ENCODE results near the gene GOLGA5. TPM values are rescaled to one million over a fixed set of nuclear protein-coding genes. Genes with fewer than 3 reads are reported as not detected.

Gene GOLGA5
- total and polyA plus RNA-seq, 2 of the 8 experiments (the other 6 are each of a cell fraction or from before 2014, with no cell fraction given) = 13.0 to 25.4 TPM

DNA sequence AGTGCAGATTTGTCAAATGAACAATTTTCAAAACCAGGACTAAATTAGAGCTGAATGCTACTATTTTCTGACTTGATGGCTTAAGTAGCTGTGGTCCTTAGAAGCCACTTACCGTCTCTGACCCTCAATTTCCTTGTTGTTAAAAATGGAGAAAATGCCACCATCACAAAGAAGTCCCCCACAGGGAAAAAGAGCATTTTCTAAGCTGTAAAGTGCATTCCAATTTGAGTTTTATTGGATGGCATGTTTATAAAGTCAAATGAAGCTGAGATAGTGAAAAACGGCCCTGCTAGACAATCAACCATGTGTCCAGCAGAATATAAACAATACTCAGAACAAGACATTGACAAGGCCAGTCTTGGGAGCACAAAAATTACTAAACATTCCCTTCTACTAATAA, 53.6 kb downstream of the GOLGA5 start:
- whole genome bisulfite sequencing, 2 experiments (ENCODE audit: extremely low coverage in 1 of 2, insufficient coverage in 1 of 2, insufficient read length in 1 of 2, insufficient replicate concordance in 2 of 2, low coverage in 1 of 2, low lambda C conversion rate in 2 of 2, missing lambda C conversion rate in 1 of 2) = 62% methylated on average over 2 of the region's 2 CpGs; no CpG with 5 or more reads in 1 of the 2 experiments
- POLR2A ChIA-PET (ENCODE audit: partially characterized antibody) = no interaction called here
- no peak overlapping the region for H3K27ac ChIP-seq (ENCODE audit: low read depth, low read length)

More for the DNA sequence above, 53.6 kb downstream of the GOLGA5 start:
- no peaks in the 10 kb centered on the region for H3K23me2 ChIP-seq (ENCODE audit: low read depth, low read length)
- DNase-seq (ENCODE audit: low read depth in 1 of 2, low spot score in 2 of 2) (no peak), FAIRE-seq (no peak)
- H3K27me3 ChIP-seq (replicated peaks in 1 of 4; ENCODE audit: control insufficient read depth in 3 of 4, extremely low read depth in 1 of 4, insufficient read depth in 3 of 4, low read length in 3 of 4) = no peaks in the 10 kb centered on the region
- no peak overlapping the region for H2BK120ac ChIP-seq (replicated peaks; ENCODE audit: low read depth, low read length)
- no peak overlapping the region for H3K56ac ChIP-seq (replicated peaks; ENCODE audit: insufficient read length, low read depth, low read length)
- no peak overlapping the region for H2BK15ac ChIP-seq (ENCODE audit: low read length)
- H3K36me3 ChIP-seq (ENCODE audit: control insufficient read depth in 2 of 4, insufficient read depth in 4 of 4, low read length in 3 of 4) = no peaks in the 10 kb centered on the region
- no peaks in the 10 kb centered on the region for H3K79me2 ChIP-seq (ENCODE audit: control insufficient read depth in 1 of 2, insufficient read depth in 2 of 2, low read length in 2 of 2)
- no peak overlapping the region for H2BK12ac ChIP-seq (ENCODE audit: low read depth, low read length)
- H3K4me2 ChIP-seq (ENCODE audit: insufficient read depth in 1 of 2, low read depth in 2 of 2, low read length in 2 of 2) = no peak overlapping the region
- H3K9ac ChIP-seq (replicated peaks in 1 of 4; ENCODE audit: extremely low read depth in 1 of 4, low read depth in 3 of 4, low read length in 3 of 4) = no peak overlapping the region
- H4K20me1 ChIP-seq (replicated peaks in 1 of 2; ENCODE audit: control insufficient read depth in 1 of 2, insufficient read depth in 2 of 2, low read length in 2 of 2) = no peaks in the 10 kb centered on the region
- no peak overlapping the region for H4K91ac ChIP-seq (replicated peaks; ENCODE audit: insufficient read length, low read length)
- CTCF ChIA-PET (ENCODE audit: partially characterized antibody) = interaction anchor here (0.6 to 1.1 kb wide), 6 partner anchors 11 to 266 kb away, joined by 3 to 4 read pairs (median 3); no protein-coding TSS in a partner anchor
- H3K4ac ChIP-seq (replicated peaks; ENCODE audit: insufficient read length, low read depth, low read length) = no peak overlapping the region
- no peak overlapping the region for H4K8ac ChIP-seq (ENCODE audit: extremely low read depth, insufficient read depth, low read length)
- H3K9me3 ChIP-seq (ENCODE audit: insufficient read depth in 2 of 2, low read depth in 1 of 2, low read length in 1 of 2) = peaks cover 5% of the 10 kb centered on the region in 2 experiments; a peak in 3 of 4 replicates
- H3K79me1 ChIP-seq (ENCODE audit: low read depth, low read length) = no peaks in the 10 kb centered on the region
- no peak overlapping the region for H2AFZ ChIP-seq (ENCODE audit: low read length)
- H3K23ac ChIP-seq (ENCODE audit: insufficient read length) = no peak overlapping the region
- H3K4me1 ChIP-seq (replicated peaks in 1 of 4; ENCODE audit: control insufficient read depth in 3 of 4, insufficient read depth in 4 of 4, low read length in 3 of 4) = no peaks in the 10 kb centered on the region
- H4K5ac ChIP-seq (ENCODE audit: insufficient read length, low read depth, low read length) = no peak overlapping the region
- TF ChIP-seq JUN (IDR thresholded peaks at IDR 0.05; ENCODE audit: low read depth, low read length) (no peak), NRF1 (IDR thresholded peaks at IDR 0.05; ENCODE audit: low read depth, low read length) (no peak), BRCA1 (IDR thresholded peaks at IDR 0.05; ENCODE audit: low read depth, low read length) (no peak), TAF7 (optimal IDR thresholded peaks at IDR 0.05; ENCODE audit: borderline replicate concordance, low read depth, low read length) (no peak), TEAD4 (IDR thresholded peaks at IDR 0.05; ENCODE audit: low read depth, low read length) (no peak), HDAC6 (IDR thresholded peaks at IDR 0.05; ENCODE audit: low read depth, low read length) (no peak)
- H2BK20ac ChIP-seq (ENCODE audit: low read length) = no peak overlapping the region
- H3K14ac ChIP-seq (ENCODE audit: insufficient read length) = no peak overlapping the region
- no peak overlapping the region for H3K4me3 ChIP-seq (ENCODE audit: extremely low read depth in 1 of 4, insufficient read depth in 2 of 4, low read depth in 3 of 4, low read length in 4 of 4)
- no peak overlapping the region for H2AK5ac ChIP-seq (ENCODE audit: low read depth, low read length)
- H2BK5ac ChIP-seq (ENCODE audit: low read depth, low read length) = no peak overlapping the region
- H3K18ac ChIP-seq (ENCODE audit: extremely low read depth, low read length) = no peak overlapping the region
